Activated naive CD4-positive, alpha-beta T cell treated with anti-CD3 and anti-CD28 coated beads, Interleukin-2, amount 10 ng/mL, durations not matched to agents 7 days and 5 days (primary cell): ENCODE results near the gene PLA2G6.
A peak's percentile ranks its signal among the peaks of the same experiment; 100 is the strongest.
"Not testable (repeated sequence)": the region's sequence is repeated elsewhere in the genome, so short reads cannot be mapped to it uniquely, and the experiment has no call there.

Experiments used
- CTCF ChIA-PET: fragments of 350-600 bp; sonication (Branson Sonifier 250); formaldehyde crosslinking; loops from one replicate; lab custom pipeline; 2021; ENCODE audit warnings: antibody characterized with exemption; lab: Charles Lee
- DNase-seq: peaks from one replicate; pipeline ENCODE4 v3.0.0-alpha.2; 2020
- H3K27ac Mint-ChIP-seq: one replicate; pipeline ENCODE4 v1.8.0; 2021; ENCODE audit warnings: mild to moderate bottlenecking, moderate library complexity, mixed read lengths
- H3K27me3 Mint-ChIP-seq: one replicate; pipeline ENCODE4 v1.8.0; 2021; ENCODE audit warnings: mild to moderate bottlenecking, mixed read lengths
- H3K36me3 Mint-ChIP-seq: one replicate; pipeline ENCODE4 v1.8.0; 2021; ENCODE audit warnings: mixed read lengths
- H3K4me1 Mint-ChIP-seq: one replicate; pipeline ENCODE4 v1.8.0; 2021; ENCODE audit warnings: mixed read lengths
- H3K4me3 Mint-ChIP-seq: one replicate; pipeline ENCODE4 v1.8.0; 2021; ENCODE audit warnings: mild to moderate bottlenecking, moderate library complexity, mixed read lengths
- H3K9me3 Mint-ChIP-seq: one replicate; pipeline ENCODE4 v1.8.0; 2021; ENCODE audit warnings: mixed read lengths

Gene PLA2G6

GRCh38 chr22:38117556-38117955 is 64.1 kb downstream of the PLA2G6 start:
- H3K36me3 Mint-ChIP-seq, H3K27me3 Mint-ChIP-seq, H3K4me3 Mint-ChIP-seq, H3K9me3 Mint-ChIP-seq, H3K4me1 Mint-ChIP-seq, DNase-seq, H3K27ac Mint-ChIP-seq, CTCF ChIA-PET: not testable (repeated sequence)

GRCh38 chr22:38115423-38116205 is 66.0 kb downstream of the PLA2G6 start:
- no peak for DNase-seq
- Mint-ChIP-seq H3K9me3 (no peaks in the 10 kb centered on the region), H3K27me3 (no peaks in the 10 kb centered on the region), H3K27ac (no peak overlapping the region), H3K36me3 (peaks cover 7% of the 10 kb centered on the region), H3K4me3 (no peak overlapping the region), H3K4me1 (peaks cover 3% of the 10 kb centered on the region)
- CTCF ChIA-PET, result interaction anchor here (1.0 to 4.9 kb wide), 10 partner anchors 11 to 114 kb away, joined by 3 to 40 read pairs (median 4); partner anchors contain the start of gene MAFF

- no peak overlapping the region for H3K4me3 Mint-ChIP-seq
- CTCF ChIA-PET, result interaction anchor here (0.7 to 4.9 kb wide), 21 partner anchors 8 to 148 kb away, joined by 3 to 40 read pairs (median 3); partner anchors contain the start of gene MAFF
- H3K36me3 Mint-ChIP-seq, result peaks cover 7% of the 10 kb centered on the region
- H3K9me3 Mint-ChIP-seq, result no peaks in the 10 kb centered on the region
- H3K27me3 Mint-ChIP-seq, result no peaks in the 10 kb centered on the region
- DNase-seq, result peak; percentile 86
- no peak overlapping the region for H3K27ac Mint-ChIP-seq
- peaks cover 3% of the 10 kb centered on the region for H3K4me1 Mint-ChIP-seq
Observed at GRCh38 chr22:38114484-38115398, 66.9 kb downstream of the PLA2G6 start.

GRCh38 chr22:38112381-38112780 is 69.2 kb downstream of the PLA2G6 start:
- CTCF ChIA-PET, result interaction anchor here (4.0 to 4.9 kb wide), 2 partner anchors 98 to 117 kb away, joined by 10 to 40 read pairs; no protein-coding TSS in a partner anchor
- DNase-seq, result no peak
- Mint-ChIP-seq H3K4me3 (no peak overlapping the region), H3K9me3 (no peaks in the 10 kb centered on the region), H3K36me3 (peaks cover 6% of the 10 kb centered on the region), H3K4me1 (peaks cover 3% of the 10 kb centered on the region), H3K27me3 (no peaks in the 10 kb centered on the region), H3K27ac (no peak overlapping the region)

GRCh38 chr22:38111925-38112355 is 69.7 kb downstream of the PLA2G6 start:
- no peak overlapping the region for H3K4me3 Mint-ChIP-seq
- H3K9me3 Mint-ChIP-seq, result no peaks in the 10 kb centered on the region
- CTCF ChIA-PET, result interaction anchor here (0.7 to 4.9 kb wide), 3 partner anchors 10 to 117 kb away, joined by 4 to 40 read pairs (median 10); no protein-coding TSS in a partner anchor
- H3K27me3 Mint-ChIP-seq, result no peaks in the 10 kb centered on the region
- H3K36me3 Mint-ChIP-seq, result peaks cover 6% of the 10 kb centered on the region
- no peak overlapping the region for H3K27ac Mint-ChIP-seq
- DNase-seq, result no peak
- H3K4me1 Mint-ChIP-seq, result peaks cover 3% of the 10 kb centered on the region

- H3K4me1 Mint-ChIP-seq, result peaks cover 3% of the 10 kb centered on the region
- no peak overlapping the region for H3K4me3 Mint-ChIP-seq
- H3K9me3 Mint-ChIP-seq, result no peaks in the 10 kb centered on the region
- H3K27ac Mint-ChIP-seq, result no peak overlapping the region
- CTCF ChIA-PET, result interaction anchor here (0.7 to 4.9 kb wide), 4 partner anchors 10 to 118 kb away, joined by 4 to 40 read pairs (median 8); no protein-coding TSS in a partner anchor
- peaks cover 6% of the 10 kb centered on the region for H3K36me3 Mint-ChIP-seq
- DNase-seq, result no peak
- H3K27me3 Mint-ChIP-seq, result no peaks in the 10 kb centered on the region
Observed at GRCh38 chr22:38110863-38111852, 70.5 kb downstream of the PLA2G6 start.

- H3K9me3 Mint-ChIP-seq, result no peaks in the 10 kb centered on the region
- H3K4me1 Mint-ChIP-seq, result peaks cover 3% of the 10 kb centered on the region
- H3K27me3 Mint-ChIP-seq, result no peaks in the 10 kb centered on the region
- H3K4me3 Mint-ChIP-seq, result no peak within 1 kb of the TSS
- CTCF ChIA-PET, result interaction anchor here (1.0 to 2.0 kb wide), 2 partner anchors 10 to 58 kb away, joined by 3 to 6 read pairs; no protein-coding TSS in a partner anchor
- DNase-seq, result no peak
- H3K36me3 Mint-ChIP-seq, result peaks cover 4% of the 10 kb centered on the region
- peak within 1 kb of the TSS; percentile 64 for H3K27ac Mint-ChIP-seq
Observed at GRCh38 chr22:38110008-38110862, 71.4 kb downstream of the PLA2G6 start, which contains the start of gene BAIAP2L2. Gene BAIAP2L2 (minus strand): TSS chr22:38110684. CDS start chr22:38110525, 159 bp downstream.

GRCh38 chr22:38109371-38110001 is 72.1 kb downstream of the PLA2G6 start:
- Mint-ChIP-seq H3K9me3 (no peaks in the 10 kb centered on the region), H3K4me1 (peaks cover 5% of the 10 kb centered on the region), H3K27me3 (no peaks in the 10 kb centered on the region), H3K4me3 (no peak overlapping the region), H3K27ac (peak overlapping the region; percentile 64), H3K36me3 (peaks cover 2% of the 10 kb centered on the region)
- CTCF ChIA-PET, result interaction anchor here (1.0 to 2.0 kb wide), 2 partner anchors 9 to 58 kb away, joined by 3 to 6 read pairs; no protein-coding TSS in a partner anchor
- DNase-seq, result no peak

GRCh38 chr22:38108561-38109319 is 72.9 kb downstream of the PLA2G6 start:
- Mint-ChIP-seq H3K27me3 (peaks cover 3% of the 10 kb centered on the region), H3K4me3 (no peak overlapping the region), H3K9me3 (no peaks in the 10 kb centered on the region), H3K36me3 (no peaks in the 10 kb centered on the region), H3K4me1 (peaks cover 7% of the 10 kb centered on the region), H3K27ac (peak overlapping the region; percentile 14)
- no peak for DNase-seq
- CTCF ChIA-PET, result interaction anchor here (1.0 kb wide), 1 partner anchor 9 kb away, joined by 3 read pairs; no protein-coding TSS in a partner anchor

- Mint-ChIP-seq H3K9me3 (no peaks in the 10 kb centered on the region), H3K27ac (no peak overlapping the region), H3K27me3 (peaks cover 3% of the 10 kb centered on the region), H3K36me3 (no peaks in the 10 kb centered on the region), H3K4me1 (peaks cover 7% of the 10 kb centered on the region), H3K4me3 (no peak overlapping the region)
- CTCF ChIA-PET, result no interaction called here
- no peak for DNase-seq
Observed at GRCh38 chr22:38107692-38108515, 73.7 kb downstream of the PLA2G6 start.
